KOPT-K1 (cell line): ENCODE results near the gene IGSF6.
"Not testable (repeated sequence)": the region's sequence is repeated elsewhere in the genome, so short reads cannot be mapped to it uniquely, and the experiment has no call there.

Experiments used
- H3K27ac ChIP-seq: fragments of 200-600 bp; sonication (generic); 2 replicates; pipeline ENCODE4 v1.5.1; 2016; ENCODE audit warnings: antibody characterized with exemption, mild to moderate bottlenecking, low read depth, low read length; ENCODE audit not compliant: poor library complexity, severe bottlenecking
- H3K36me3 ChIP-seq: fragments of 200-600 bp; sonication (generic); 2 replicates; pipeline ENCODE4 v1.5.1; 2017; ENCODE audit warnings: antibody characterized with exemption, mild to moderate bottlenecking, low read length, moderate library complexity; ENCODE audit not compliant: insufficient read depth
- H3K9me3 ChIP-seq: fragments of 200-600 bp; sonication (generic); 2 replicates; pipeline ENCODE4 v1.5.1; 2017; ENCODE audit warnings: antibody characterized with exemption, low read length, mild to moderate bottlenecking; ENCODE audit not compliant: insufficient read depth, poor library complexity, severe bottlenecking

IGSF6 gene

DNA sequence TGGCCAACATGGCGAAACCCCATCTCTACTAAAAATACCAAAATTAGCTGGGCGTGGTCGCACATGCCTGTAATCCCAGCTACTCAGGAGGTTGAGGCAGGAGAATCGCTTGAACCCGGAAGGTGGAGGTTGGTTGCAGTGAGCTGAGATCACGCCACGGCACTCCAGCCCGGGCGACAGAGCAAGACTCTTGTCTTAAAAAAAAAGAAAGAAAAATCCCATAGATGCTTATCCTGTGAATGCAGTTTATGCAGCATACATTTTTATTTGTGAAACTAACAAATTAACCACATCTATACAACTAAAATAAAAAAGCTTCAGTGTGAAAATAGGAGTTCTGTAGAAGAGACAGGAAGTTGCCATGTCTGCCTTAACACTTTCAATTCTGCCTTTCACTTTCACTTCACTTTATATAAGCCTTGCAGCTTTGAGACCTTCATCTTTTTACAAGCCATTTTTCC lies 7.1 kb downstream of the IGSF6 start:
- no peaks in the 10 kb centered on the region for H3K9me3 ChIP-seq
- H3K27ac ChIP-seq, result peak overlapping the region; percentile 86
- peaks cover 11% of the 10 kb centered on the region; the same call in 1 of the 2 replicates for H3K36me3 ChIP-seq

DNA sequence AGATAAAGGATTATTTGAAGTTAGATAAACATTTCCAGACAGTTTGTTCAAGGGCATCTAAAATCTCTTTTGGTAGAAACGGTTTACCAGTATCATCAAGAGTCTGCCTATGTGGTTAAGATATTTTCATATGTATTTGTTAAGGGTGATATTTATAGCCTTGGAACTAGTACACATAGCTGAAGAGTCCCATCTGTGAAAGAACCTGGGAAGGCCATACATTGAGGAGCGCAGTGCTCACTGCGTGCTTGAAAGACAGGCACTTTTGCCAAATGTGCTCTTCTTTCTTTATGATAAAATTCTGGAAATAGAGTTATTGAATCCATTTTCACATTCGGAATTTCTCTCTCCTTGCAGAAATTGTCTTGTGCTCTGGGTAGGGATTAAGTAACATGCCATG lies 7.7 kb downstream of the IGSF6 start:
- H3K9me3 ChIP-seq, result no peaks in the 10 kb centered on the region
- H3K36me3 ChIP-seq, result peaks cover 11% of the 10 kb centered on the region; the same call in 1 of the 2 replicates
- peak overlapping the region; percentile 86 for H3K27ac ChIP-seq

DNA sequence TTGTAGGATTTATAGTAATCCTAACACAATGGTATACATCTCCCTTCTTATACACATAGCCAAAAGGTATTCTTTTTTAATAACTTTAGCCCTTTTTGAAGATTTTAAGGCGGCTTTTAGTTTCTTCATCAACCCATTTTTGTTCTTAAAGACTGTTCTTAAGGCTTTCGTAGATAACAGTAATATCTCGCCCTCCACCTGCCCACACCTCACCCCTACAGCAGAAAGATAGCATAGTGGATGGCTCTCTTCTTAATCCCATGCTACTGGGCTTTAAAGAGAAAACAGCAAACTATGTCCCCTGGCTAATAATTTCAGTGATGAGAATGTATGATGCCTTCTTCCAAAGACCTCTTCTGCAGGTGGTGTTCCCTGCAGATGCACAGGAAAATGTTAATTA lies 8.6 kb downstream of the IGSF6 start:
- Histone ChIP-seq H3K9me3 (no peaks in the 10 kb centered on the region), H3K27ac (peak overlapping the region; percentile 86)

DNA sequence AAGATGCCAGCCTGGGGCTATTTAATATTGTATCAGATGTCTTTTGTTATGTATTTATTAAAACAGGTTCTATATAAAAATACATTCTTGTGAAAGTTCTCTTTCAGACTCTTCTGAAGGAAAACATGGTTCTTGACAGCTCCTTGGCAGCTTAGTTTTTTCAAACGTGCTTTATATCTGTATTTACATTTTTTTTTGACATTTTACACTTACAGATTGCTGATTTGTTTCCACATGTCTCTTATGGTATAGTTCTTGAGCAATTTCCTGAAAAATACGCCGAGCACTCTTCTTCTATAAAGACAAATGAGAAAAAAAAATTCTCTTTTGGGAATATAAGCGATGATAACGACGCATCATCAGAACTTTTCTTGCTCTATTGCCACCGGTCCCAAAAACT lies 9.5 kb downstream of the IGSF6 start:
- H3K36me3 ChIP-seq, result no peaks in the 10 kb centered on the region
- H3K27ac ChIP-seq, result no peak overlapping the region
- H3K9me3 ChIP-seq, result no peaks in the 10 kb centered on the region

More for the DNA sequence above, 8.6 kb downstream of the IGSF6 start:
- H3K36me3 ChIP-seq, result peaks cover 5% of the 10 kb centered on the region; the same call in 1 of the 2 replicates

DNA sequence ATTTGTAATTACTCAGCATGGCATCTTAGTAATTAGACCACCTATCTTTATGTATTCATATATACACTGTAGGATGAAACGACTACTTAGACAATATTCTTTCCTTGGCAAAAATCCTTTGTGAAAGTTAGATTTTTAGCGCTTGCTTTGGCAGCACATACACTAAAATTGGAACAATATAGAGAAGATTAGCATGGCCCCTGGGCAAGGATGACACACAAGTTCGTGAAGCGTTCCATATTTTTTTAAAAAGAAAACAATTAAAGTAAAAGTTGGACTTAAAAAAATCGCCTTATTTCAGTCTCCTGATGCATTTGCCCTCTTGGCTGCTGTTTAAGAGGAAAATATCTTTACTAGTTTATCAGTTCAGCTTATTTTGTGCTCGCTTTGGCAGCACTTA lies 10.5 kb downstream of the IGSF6 start:
- H3K36me3 ChIP-seq, result no peaks in the 10 kb centered on the region
- no peaks in the 10 kb centered on the region for H3K9me3 ChIP-seq
- H3K27ac ChIP-seq, result no peak overlapping the region

DNA sequence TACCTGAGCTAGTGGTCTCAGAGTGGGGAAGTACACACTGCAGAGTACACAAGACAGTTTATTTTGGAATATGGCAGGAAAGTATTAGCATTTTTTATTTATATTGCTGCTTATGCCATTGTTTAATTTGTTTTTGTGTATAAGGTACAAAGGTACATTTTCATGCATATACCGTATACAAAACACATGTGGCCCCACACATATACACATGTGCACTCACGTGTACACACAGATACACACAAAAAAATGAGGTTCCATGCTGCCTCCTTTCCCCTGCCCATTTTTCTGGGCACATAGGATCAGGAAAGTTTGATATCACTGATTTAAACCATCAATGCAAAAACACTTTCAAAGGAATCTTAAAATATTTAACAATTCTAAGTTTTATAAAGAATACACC lies 12.9 kb downstream of the IGSF6 start:
- H3K27ac ChIP-seq, result no peak overlapping the region
- H3K36me3 ChIP-seq, result peaks cover 15% of the 10 kb centered on the region; the same call in 1 of the 2 replicates
- no peaks in the 10 kb centered on the region for H3K9me3 ChIP-seq

DNA sequence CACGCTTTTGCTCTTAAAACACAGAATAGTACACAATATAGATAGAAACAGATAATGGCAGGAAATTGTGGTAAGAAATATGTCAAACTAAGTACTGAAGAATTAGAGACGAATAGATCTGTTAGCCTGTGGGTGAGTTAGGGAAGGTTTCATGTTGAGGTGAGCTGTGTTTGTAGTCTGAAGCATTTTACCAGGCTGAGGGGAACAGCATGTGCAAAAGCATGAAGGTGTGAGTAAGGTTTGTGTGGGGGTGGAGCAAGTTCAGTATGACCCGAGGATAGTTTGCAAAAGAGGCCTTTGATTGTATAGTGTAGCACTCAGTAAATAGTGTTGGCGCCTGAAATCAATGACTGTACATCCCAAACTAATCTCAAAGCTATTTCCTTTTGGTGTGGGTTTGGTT lies 13.8 kb downstream of the IGSF6 start:
- Histone ChIP-seq H3K27ac (no peak overlapping the region), H3K36me3 (peaks cover 23% of the 10 kb centered on the region; the same call in 1 of the 2 replicates), H3K9me3 (no peaks in the 10 kb centered on the region)

DNA sequence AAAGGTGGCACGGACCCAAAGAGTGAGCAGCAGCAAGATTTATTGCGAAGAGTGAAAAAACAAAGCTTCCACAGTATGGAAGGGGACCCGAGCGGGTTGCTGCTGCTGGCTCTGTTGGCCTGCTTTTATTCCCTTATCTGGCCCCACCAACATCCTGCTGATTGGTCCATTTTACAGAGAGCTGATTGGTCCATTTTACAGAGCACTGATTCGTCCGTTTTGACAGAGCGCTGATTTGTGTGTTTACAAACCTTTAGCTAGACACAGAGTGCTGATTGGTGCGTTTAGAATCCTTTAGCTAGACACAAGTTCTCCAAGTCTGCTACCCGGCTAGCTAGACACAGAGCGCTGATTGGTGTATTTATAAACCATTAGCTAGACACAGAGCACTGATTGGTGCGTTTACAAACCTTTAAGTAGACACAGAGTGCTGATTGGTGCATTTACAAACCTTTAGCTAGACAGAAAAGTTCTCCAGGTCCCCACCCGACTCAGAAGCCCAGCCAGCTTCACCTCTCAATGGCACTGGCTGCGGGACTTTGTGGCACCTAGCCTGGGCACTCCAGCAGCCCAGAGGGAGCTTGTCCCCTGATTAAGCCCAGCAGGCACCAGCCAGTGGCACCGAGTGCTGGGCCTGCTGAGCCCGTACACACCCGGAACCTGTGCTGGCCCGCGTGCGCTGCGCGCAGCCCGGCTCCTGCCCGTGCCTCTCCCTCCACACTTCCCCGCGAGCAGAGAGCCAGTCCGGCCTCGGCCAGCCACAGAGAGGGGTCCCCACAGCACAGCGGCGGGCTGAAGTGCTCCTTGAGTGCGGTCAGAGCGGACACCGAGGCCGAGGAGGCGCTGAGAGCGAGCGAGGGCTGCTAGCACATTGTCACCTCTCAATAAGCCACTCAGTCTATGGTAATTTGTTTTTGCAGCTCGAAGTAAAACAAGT lies 15.1 kb downstream of the IGSF6 start:
- peaks cover 29% of the 10 kb centered on the region; the same call in 1 of the 2 replicates for H3K36me3 ChIP-seq
- H3K9me3 ChIP-seq, result no peaks in the 10 kb centered on the region
- no peak overlapping the region for H3K27ac ChIP-seq

DNA sequence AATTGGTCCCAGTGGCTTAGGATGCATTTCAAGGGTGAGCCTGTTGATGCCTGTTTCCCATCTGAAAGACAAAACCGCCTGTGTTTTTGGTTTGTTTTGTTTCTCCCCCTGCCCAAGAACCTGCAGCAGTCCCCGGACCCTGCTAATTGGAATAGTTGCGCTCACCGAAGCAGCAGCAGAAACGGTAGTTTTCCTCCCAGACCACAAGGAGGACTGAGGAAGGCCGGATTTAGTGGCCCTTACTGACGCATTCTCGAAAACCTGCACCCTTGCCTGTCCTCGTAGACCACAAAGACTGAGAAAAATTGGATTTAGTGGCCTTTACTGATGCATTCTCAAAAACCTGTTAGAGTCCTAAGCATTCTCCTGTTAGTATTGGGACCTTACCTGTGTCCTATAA lies 16.7 kb downstream of the IGSF6 start:
- not testable (repeated sequence) for H3K9me3 ChIP-seq, H3K27ac ChIP-seq
- peaks cover 29% of the 10 kb centered on the region; the same call in 1 of the 2 replicates for H3K36me3 ChIP-seq

DNA sequence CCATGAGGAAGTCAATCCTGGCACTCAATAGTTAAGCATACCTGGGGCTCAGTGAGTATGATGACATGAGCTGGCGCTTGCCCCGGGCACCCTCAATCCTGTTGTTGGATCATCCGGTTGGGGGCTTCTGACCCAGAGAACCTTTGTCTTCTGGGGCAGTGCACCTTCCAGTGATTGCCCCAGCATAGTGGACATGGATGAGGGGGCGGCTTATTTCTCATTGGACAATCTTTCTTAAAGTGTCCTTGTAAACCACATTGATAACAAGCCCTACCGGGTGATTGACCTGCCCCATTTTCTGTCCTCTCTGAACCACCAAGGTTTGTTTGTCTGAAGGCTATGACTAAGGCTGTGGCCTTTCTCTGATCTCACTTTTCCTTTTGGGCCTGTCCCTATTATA lies 18.2 kb downstream of the IGSF6 start:
- Histone ChIP-seq H3K9me3 (peaks cover 5% of the 10 kb centered on the region), H3K27ac (no peak overlapping the region), H3K36me3 (peaks cover 39% of the 10 kb centered on the region)

DNA sequence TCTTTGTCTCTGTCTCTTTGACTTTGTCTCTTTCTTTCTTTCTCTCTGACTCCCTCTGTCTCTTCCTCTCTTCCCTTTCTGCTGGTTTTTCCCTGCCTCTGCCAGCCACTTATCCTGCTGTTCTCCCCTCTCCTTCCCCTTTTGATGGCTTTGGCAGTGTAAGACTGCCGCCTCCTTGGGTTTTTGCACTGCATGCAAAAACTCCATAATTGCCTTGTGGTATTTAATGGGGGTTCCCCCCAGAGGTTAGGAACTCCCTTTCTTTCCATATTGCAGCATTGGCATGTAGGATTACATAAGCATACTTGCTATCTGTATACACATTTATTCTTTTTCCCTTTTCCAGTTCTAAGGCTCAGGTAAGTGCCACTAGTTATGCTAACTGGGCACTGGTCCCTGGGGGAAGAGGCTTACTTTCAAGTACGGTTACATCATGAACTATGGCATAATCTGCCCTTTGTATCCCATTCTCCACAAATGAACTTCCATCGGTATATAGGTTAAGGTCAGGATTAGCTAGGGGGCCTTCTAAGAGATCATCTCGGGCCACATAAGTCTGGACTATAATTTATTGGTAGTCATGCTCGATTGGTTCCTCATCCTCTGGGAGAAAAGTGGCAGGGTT lies 20.3 kb downstream of the IGSF6 start:
- peaks cover 59% of the 10 kb centered on the region for H3K36me3 ChIP-seq
- H3K27ac ChIP-seq, result not testable (repeated sequence)

DNA sequence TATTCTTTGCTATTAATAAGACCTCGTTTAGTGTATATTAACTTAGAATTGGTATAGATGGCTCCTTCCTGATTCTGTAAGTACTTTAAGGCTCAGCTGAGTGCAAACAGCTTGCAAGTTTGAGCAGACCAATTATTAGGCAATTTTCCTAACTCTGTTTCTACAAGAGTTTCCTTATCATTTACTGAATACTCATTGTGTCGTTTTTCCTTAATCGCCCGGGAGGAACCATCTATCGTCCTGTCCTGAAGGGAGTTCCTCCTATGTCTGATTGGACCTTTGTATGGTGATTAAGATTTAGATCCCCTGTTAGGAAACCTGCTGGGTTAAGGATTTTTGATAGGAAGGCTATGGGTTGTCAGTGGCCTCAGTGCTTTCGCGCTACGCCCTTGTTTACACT lies 21.0 kb downstream of the IGSF6 start:
- H3K9me3 ChIP-seq, H3K27ac ChIP-seq: not testable (repeated sequence)
- H3K36me3 ChIP-seq, result peaks cover 65% of the 10 kb centered on the region

More for the DNA sequence above, 20.3 kb downstream of the IGSF6 start:
- H3K9me3 ChIP-seq, result not testable (repeated sequence)

DNA sequence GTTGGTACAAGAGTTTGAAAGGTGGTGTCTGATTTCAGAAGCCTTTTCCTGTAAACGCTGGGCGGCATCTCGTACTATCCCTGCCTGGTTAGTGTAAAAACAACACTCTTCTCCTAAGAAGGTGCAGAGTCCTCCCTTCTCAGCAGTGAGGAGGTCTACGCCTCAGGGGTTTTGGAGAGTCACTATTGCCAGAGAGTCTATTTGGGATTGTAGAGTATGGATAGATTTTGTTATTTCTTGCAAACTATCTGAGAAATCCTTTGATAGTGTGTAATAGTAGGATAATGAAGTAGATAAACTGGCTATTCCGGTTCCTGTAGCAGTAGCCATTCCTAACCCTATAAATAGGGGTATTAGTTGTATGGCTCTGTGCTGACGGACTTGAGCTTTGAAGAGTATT lies 21.5 kb downstream of the IGSF6 start:
- H3K9me3 ChIP-seq, H3K27ac ChIP-seq: not testable (repeated sequence)
- H3K36me3 ChIP-seq, result peaks cover 68% of the 10 kb centered on the region

DNA sequence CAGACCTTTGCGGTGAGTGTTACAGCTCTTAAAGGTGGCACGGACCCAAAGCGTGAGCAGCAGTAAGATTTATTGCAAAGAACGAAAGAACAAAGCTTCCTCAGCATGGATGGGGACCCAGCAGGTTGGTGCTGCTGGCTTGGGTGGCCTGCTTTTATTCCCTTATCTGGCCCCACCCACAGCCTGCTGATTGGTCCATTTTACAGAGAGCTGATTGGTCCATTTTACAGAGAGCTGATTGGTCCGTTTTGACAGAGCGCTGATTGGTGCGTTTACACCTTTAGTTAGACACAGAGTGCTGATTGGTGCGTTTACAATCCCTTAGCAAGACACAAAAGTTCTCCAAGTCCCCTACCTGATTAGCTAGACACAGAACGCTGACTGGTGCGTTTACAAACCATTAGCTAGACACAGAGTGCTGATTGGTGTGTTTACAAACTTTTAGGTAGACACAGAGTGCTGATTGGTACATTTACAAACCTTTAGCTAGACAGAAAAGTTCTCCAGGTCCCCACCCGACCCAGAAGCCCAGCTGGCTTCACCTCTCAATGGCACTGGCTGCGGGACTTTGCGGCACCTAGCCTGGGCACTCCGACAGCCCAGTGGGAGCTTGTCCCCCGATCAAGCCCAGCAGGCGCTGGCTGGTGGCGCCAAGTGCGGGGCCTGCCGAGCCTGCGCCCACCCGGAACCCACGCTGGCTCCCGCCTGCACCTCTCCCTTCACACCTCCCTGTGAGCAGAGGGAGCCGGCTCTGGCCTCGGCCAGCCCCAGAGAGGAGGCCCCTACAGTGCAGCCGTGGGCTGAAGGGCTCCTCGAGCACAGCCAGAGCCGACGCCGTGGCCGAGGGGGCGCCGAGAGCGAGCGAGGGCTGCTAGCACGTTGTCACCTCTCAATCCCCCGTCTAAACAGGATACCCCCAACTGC lies 22.5 kb downstream of the IGSF6 start:
- peaks cover 69% of the 10 kb centered on the region for H3K36me3 ChIP-seq
- not testable (repeated sequence) for H3K9me3 ChIP-seq, H3K27ac ChIP-seq

DNA sequence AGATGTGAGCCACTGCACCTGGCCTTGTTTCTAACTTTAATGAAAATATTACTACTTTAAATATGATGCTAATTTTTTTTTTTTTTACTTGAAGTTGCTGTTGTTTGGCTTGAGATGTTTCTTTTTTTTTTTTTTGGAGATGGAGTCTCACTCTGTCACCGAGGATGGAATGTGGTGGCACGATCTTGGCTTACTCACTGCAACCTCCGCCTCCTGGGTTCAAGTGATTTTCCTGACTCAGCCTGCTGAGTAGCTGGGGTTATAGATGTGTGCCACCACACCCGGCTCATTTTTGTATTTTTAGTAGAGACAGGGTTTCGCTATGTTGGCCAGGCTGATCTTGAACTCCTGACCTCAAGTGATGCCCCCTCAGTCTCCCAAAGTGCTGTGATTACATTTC lies 23.6 kb downstream of the IGSF6 start:
- Histone ChIP-seq H3K36me3 (peaks cover 69% of the 10 kb centered on the region), H3K27ac (no peak overlapping the region), H3K9me3 (peaks cover 8% of the 10 kb centered on the region)
